Mesendoderm (in vitro differentiated cells): ENCODE measurements around the gene SMU1.

Source experiments
- DNase-seq: peaks from one replicate; pipeline ENCODE4 v3.0.0; 2013
- H2AK5ac ChIP-seq: 2 replicates; pipeline ENCODE4 v1.6.1; 2013; ENCODE audit warnings: low read length, inconsistent platforms
- H2BK120ac ChIP-seq: 2 replicates; pipeline ENCODE4 v1.6.1; 2013; ENCODE audit warnings: low read depth, mild to moderate bottlenecking, low read length, moderate library complexity, mixed read lengths
- H2BK15ac ChIP-seq: replicated peaks from 2 replicates; pipeline ENCODE4 v1.6.1; 2013; ENCODE audit warnings: low read depth, mild to moderate bottlenecking, moderate library complexity
- H2BK5ac ChIP-seq: 2 replicates; pipeline ENCODE4 v1.6.1; 2013; ENCODE audit warnings: low read length, inconsistent platforms
- H3K18ac ChIP-seq: 2 replicates; pipeline ENCODE4 v1.6.1; 2013; ENCODE audit warnings: mild to moderate bottlenecking, low read length, mixed read lengths
- H3K23ac ChIP-seq: one replicate; pipeline ENCODE4 v1.6.1; 2013; ENCODE audit warnings: low read length
- H3K27ac ChIP-seq: 2 replicates; pipeline ENCODE4 v1.5.1; 2013; ENCODE audit warnings: low read depth, mild to moderate bottlenecking, inconsistent platforms, low read length, moderate library complexity
- H3K27me3 ChIP-seq: 2 replicates; pipeline ENCODE4 v1.6.1; 2013; ENCODE audit warnings: low read length, control low read depth, mild to moderate bottlenecking, inconsistent platforms; ENCODE audit not compliant: insufficient read depth, poor library complexity
- H3K36me3 ChIP-seq: 2 replicates; pipeline ENCODE4 v1.6.1; 2013; ENCODE audit warnings: low read length, inconsistent platforms; ENCODE audit not compliant: control insufficient read depth, insufficient read depth
- H3K4ac ChIP-seq: one replicate; pipeline ENCODE4 v1.6.1; 2013; ENCODE audit warnings: low read depth, mild to moderate bottlenecking, low read length, moderate library complexity
- H3K4me1 ChIP-seq: 2 replicates; pipeline ENCODE4 v1.6.1; 2013; ENCODE audit warnings: low read depth, low read length, inconsistent platforms; ENCODE audit not compliant: control insufficient read depth
- H3K4me2 ChIP-seq: 2 replicates; pipeline ENCODE4 v1.6.1; 2013; ENCODE audit warnings: low read length
- H3K4me3 ChIP-seq: 2 replicates; pipeline ENCODE4 v1.5.1; 2013; ENCODE audit warnings: mild to moderate bottlenecking, low read length
- H3K56ac ChIP-seq: one replicate; pipeline ENCODE4 v1.6.1; 2013; ENCODE audit warnings: low read length
- H3K79me1 ChIP-seq: 2 replicates; pipeline ENCODE4 v1.6.1; 2013; ENCODE audit warnings: low read length, inconsistent platforms
- H3K79me2 ChIP-seq: 2 replicates; pipeline ENCODE4 v1.6.1; 2013; ENCODE audit warnings: mild to moderate bottlenecking, low read length; ENCODE audit not compliant: control insufficient read depth, insufficient read depth
- H3K9ac ChIP-seq: 2 replicates; pipeline ENCODE4 v1.6.1; 2013; ENCODE audit warnings: low read length, inconsistent platforms
- H4K5ac ChIP-seq: one replicate; pipeline ENCODE4 v1.6.1; 2013; ENCODE audit warnings: low read length
- H4K8ac ChIP-seq: one replicate; pipeline ENCODE4 v1.6.1; 2013; ENCODE audit warnings: low read depth, mild to moderate bottlenecking, control low read depth, low read length, moderate library complexity
- WGBS: extraction: QIAGEN DNeasy Blood & Tissue Kit; methylation state at CpG from one replicate; pipeline ENCODE4 v1.1.7; 2013; ENCODE audit warnings: low lambda C conversion rate, missing lambda C conversion rate; ENCODE audit not compliant: insufficient coverage; ENCODE audit errors: extremely low coverage; 5-methylcytosine and 5-hydroxymethylcytosine counted together

The SMU1 gene

DNA sequence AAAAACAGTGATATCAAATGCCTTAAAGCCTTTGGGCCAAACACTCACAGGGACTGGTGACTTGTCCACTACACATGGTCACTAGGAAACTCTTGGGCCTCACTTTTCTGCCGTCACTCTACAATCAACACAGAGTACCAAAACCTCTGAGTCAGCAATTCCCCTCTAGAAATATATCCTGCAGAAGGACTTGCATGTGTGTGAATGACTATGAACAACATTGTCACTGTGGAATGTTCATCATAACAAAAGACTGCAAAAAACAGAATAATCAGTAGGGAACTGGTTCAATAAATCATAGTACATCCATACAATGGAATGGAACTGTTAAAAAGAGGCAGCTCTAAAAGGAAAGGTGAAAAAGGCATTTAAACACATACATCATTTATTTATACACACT, 44.1 kb upstream of the SMU1 start:
- H3K4me1 ChIP-seq: no peaks in the 10 kb centered on the region
- H3K9ac ChIP-seq: no peak overlapping the region
- H4K8ac ChIP-seq: no peak overlapping the region
- H2AK5ac ChIP-seq: no peak overlapping the region
- no peak overlapping the region for H3K23ac ChIP-seq
- no peak overlapping the region for H3K4me2 ChIP-seq
- no peaks in the 10 kb centered on the region for H3K27me3 ChIP-seq
- no peaks in the 10 kb centered on the region for H3K79me2 ChIP-seq
- H3K56ac ChIP-seq: no peak overlapping the region
- no peak overlapping the region for H2BK15ac ChIP-seq
- H3K36me3 ChIP-seq: no peaks in the 10 kb centered on the region
- no CpG with 5 or more reads among the region's 1 CpG for WGBS
- no peak overlapping the region for H4K5ac ChIP-seq
- no peak overlapping the region for H3K18ac ChIP-seq
- no peak overlapping the region for H3K4ac ChIP-seq
- no peak for DNase-seq
- H3K79me1 ChIP-seq: no peaks in the 10 kb centered on the region
- H3K27ac ChIP-seq: no peak overlapping the region
- no peak overlapping the region for H2BK5ac ChIP-seq
- no peak overlapping the region for H3K4me3 ChIP-seq
- H2BK120ac ChIP-seq: no peak overlapping the region

DNA sequence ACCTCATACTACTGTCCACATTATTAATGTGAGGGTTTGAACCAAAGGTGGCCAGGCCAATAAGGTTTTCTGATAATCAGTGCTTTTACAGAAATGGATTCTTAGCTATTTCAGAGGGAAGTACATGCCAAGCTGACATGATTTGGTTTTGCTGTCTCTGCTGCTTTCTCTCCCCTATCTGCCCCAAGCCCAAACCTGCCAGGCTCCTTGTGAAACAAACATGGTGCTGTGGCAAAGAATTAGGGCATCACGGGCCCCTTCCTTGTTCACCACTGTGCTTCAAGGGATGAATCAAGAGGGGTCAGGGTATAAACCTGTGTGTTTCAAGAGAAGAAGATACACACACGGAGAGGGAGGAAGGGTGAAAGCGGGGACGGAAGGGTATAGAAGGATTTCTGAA, 41.3 kb upstream of the SMU1 start:
- H3K27ac ChIP-seq: no peak overlapping the region
- no peak for DNase-seq

DNA sequence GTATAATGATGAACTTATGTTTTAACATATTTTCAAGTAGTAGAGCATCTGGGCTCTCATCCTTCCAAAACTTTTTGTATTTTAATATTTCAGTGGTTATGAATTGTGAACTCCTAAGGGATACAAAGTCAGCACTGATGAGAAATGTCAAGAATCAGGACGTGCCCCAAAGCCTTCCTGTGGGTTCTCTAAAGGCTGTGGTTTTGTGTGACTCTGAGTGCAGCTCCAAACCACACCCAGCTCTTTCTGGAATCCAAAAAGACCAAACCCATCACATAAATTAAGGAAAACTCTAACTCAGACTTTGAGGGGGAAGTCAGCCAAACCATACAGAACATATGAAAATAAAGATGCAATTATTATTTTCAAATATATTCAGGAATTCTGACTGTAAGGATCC, 40.8 kb upstream of the SMU1 start:
- Histone ChIP-seq H3K27ac (no peak overlapping the region), H3K27me3 (no peaks in the 10 kb centered on the region), H4K8ac (no peak overlapping the region), H3K9ac (no peak overlapping the region), H3K4ac (no peak overlapping the region), H2BK15ac (no peak overlapping the region), H3K79me2 (no peaks in the 10 kb centered on the region), H2AK5ac (no peak overlapping the region), H3K4me1 (no peaks in the 10 kb centered on the region), H3K4me3 (no peak overlapping the region), H3K23ac (no peak overlapping the region), H2BK5ac (no peak overlapping the region), H2BK120ac (no peak overlapping the region), H3K79me1 (no peaks in the 10 kb centered on the region), H3K18ac (no peak overlapping the region), H3K4me2 (no peak overlapping the region), H3K56ac (no peak overlapping the region), H4K5ac (no peak overlapping the region), H3K36me3 (no peaks in the 10 kb centered on the region)
- no CpG with 5 or more reads among the region's 1 CpG for WGBS
- no peak for DNase-seq

More for the DNA sequence above, 41.3 kb upstream of the SMU1 start:
- Histone ChIP-seq H3K4me3 (no peak overlapping the region), H3K79me1 (no peaks in the 10 kb centered on the region), H3K4me2 (no peak overlapping the region), H2BK120ac (no peak overlapping the region), H2BK15ac (no peak overlapping the region), H3K79me2 (no peaks in the 10 kb centered on the region), H3K4me1 (no peaks in the 10 kb centered on the region), H2AK5ac (no peak overlapping the region), H3K4ac (no peak overlapping the region), H3K36me3 (no peaks in the 10 kb centered on the region), H3K56ac (no peak overlapping the region), H4K5ac (no peak overlapping the region), H3K23ac (no peak overlapping the region), H4K8ac (no peak overlapping the region), H3K27me3 (no peaks in the 10 kb centered on the region), H3K9ac (no peak overlapping the region), H2BK5ac (no peak overlapping the region), H3K18ac (no peak overlapping the region)
- WGBS: no CpG with 5 or more reads among the region's 4 CpGs

DNA sequence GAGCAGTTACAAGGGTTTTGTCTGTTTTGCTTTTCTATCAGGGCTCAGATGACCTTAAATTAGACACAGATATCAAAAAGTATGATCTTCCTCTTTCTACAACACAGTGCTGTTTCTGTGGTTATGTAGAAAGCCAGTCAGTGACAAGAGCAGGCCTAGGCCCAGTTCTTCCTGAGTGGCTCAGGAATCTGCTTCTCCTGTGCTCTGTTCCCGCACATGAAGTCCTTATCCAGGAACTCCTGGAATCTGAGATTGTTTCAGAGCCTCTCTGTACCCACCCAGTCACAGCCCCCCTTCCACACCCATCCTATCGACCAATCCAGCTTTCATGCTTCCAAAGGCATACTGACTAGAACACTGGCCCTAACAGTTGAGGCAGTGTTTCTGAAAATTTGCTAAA, 40.4 kb upstream of the SMU1 start:
- Histone ChIP-seq H3K27me3 (no peaks in the 10 kb centered on the region), H3K27ac (no peak overlapping the region), H3K36me3 (no peaks in the 10 kb centered on the region), H3K79me2 (no peaks in the 10 kb centered on the region), H4K8ac (no peak overlapping the region), H3K4me2 (no peak overlapping the region), H2BK120ac (no peak overlapping the region), H3K79me1 (no peaks in the 10 kb centered on the region), H3K18ac (no peak overlapping the region), H3K23ac (no peak overlapping the region), H2BK5ac (no peak overlapping the region), H3K4me1 (peaks cover 4% of the 10 kb centered on the region), H2BK15ac (no peak overlapping the region), H3K4me3 (no peak overlapping the region), H4K5ac (no peak overlapping the region), H2AK5ac (no peak overlapping the region), H3K4ac (no peak overlapping the region), H3K56ac (no peak overlapping the region), H3K9ac (no peak overlapping the region)
- DNase-seq: no peak
- WGBS: no CpG with 5 or more reads among the region's 2 CpGs

DNA sequence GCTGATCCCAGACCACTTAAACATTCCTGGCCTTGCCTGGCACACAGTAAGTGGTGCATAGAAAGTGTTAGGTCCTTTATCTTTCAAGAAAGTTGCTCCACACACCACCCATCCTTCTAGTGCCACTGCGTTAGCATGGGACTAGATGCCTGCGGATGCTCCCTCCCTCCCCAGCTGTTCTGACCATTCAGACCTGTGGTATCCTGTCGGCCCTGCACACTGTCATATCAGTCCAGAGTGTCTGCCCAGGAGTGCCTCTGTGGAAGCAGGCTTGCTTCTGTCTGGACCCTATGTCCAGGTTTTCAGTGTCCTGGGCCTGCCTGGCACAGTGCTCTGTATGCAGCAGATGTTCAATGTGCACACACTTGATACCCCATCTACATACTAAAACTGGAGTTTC, 38.3 kb upstream of the SMU1 start:
- Histone ChIP-seq H3K27me3 (no peaks in the 10 kb centered on the region), H3K4me1 (peaks cover 5% of the 10 kb centered on the region), H3K4me3 (no peak overlapping the region), H3K27ac (no peak overlapping the region), H3K36me3 (no peaks in the 10 kb centered on the region), H3K4me2 (no peak overlapping the region), H2BK15ac (no peak overlapping the region), H2BK5ac (no peak overlapping the region), H2BK120ac (no peak overlapping the region), H3K79me1 (no peaks in the 10 kb centered on the region), H3K4ac (no peak overlapping the region), H3K56ac (no peak overlapping the region), H3K79me2 (no peaks in the 10 kb centered on the region), H3K18ac (no peak overlapping the region), H4K8ac (no peak overlapping the region), H3K9ac (no peak overlapping the region), H3K23ac (no peak overlapping the region), H4K5ac (no peak overlapping the region), H2AK5ac (no peak overlapping the region)
- DNase-seq: no peak
- no CpG with 5 or more reads among the region's 3 CpGs for WGBS

DNA sequence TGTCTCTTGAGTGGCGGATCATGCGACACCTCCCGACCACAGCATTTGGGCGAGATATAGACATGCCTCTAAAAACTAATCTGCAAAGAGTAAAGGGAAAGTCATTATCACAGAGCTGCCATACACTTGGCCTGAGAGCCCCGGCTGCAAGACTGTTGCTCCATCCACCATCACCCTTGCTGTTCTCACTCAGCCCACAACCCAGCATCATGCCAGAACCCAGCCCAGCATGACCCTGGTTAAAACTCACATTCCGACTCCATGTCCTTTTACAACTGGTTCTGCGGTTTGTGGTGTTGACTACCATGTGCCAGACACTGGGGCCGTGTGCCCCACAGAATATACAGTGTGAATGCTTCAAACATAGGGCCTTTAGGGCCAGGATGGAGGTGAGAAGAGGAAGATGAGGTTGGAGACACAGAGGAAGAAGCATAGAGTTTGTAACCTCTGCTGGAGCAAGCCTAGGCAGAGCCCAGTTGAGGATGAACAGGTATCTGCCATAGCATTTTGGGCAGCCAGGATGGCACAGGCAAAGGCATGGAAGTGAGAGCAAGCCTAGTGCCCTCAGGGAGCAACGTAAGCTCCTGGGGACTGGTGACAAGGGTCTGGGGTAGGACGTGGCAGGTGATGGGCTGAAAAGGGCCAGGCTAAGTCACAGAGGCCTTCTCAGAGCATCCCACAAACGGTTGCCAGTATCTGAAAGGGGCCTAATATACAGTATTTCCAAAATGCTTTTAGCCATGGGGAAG, 37.5 kb upstream of the SMU1 start:
- H4K8ac ChIP-seq: no peak overlapping the region
- WGBS: no CpG with 5 or more reads among the region's 11 CpGs

More for the DNA sequence above, 37.5 kb upstream of the SMU1 start:
- H3K23ac ChIP-seq: no peak overlapping the region
- no peak for DNase-seq
- H3K4me2 ChIP-seq: no peak overlapping the region
- no peak overlapping the region for H3K56ac ChIP-seq
- H3K18ac ChIP-seq: no peak overlapping the region
- H3K79me1 ChIP-seq: no peaks in the 10 kb centered on the region
- peaks cover 5% of the 10 kb centered on the region for H3K4me1 ChIP-seq
- no peak overlapping the region for H4K5ac ChIP-seq
- no peak overlapping the region for H2BK15ac ChIP-seq
- H3K9ac ChIP-seq: no peak overlapping the region
- no peak overlapping the region for H3K4me3 ChIP-seq
- H3K79me2 ChIP-seq: no peaks in the 10 kb centered on the region
- no peak overlapping the region for H2AK5ac ChIP-seq
- H3K4ac ChIP-seq: no peak overlapping the region
- H2BK5ac ChIP-seq: no peak overlapping the region
- H3K27ac ChIP-seq: no peak overlapping the region
- H3K27me3 ChIP-seq: no peaks in the 10 kb centered on the region
- no peaks in the 10 kb centered on the region for H3K36me3 ChIP-seq
- H2BK120ac ChIP-seq: no peak overlapping the region
